ENCODE data around the gene ATG5.

Gene ATG5

DNA sequence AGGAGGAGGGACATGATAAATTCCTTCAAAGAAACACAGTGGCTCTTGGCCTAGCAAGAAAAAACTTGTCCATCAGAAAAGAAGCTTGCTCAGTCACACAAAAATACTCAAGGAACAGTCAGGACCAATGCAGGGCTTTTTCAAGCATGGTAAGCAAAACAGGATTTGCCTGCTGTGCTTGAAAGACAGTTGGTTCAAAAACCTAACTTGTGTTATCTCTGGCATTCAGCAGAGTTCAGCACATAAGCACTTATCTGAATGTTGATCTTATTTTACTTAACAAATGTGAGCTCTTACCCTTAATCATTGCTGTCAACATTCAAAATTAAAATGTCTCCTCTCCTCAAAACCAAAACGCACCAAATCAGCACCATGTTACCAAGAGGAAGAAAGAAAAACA is 38.3 kb downstream of the ATG5 start:
- H3K9me3 Mint-ChIP-seq = no peaks in the 10 kb centered on the region
- H3K27me3 Mint-ChIP-seq (ENCODE audit: low read depth) = no peaks in the 10 kb centered on the region
- peak overlapping the region in 2 of 3 experiments; percentile 22 to 43 for H3K27ac Mint-ChIP-seq
- no peak overlapping the region for H3K4me3 Mint-ChIP-seq
- H3K36me3 Mint-ChIP-seq (ENCODE audit: low read depth) = peaks cover 31% of the 10 kb centered on the region
- H3K4me1 Mint-ChIP-seq = no peaks in the 10 kb centered on the region
- TF ChIP-seq, protein P1, sequence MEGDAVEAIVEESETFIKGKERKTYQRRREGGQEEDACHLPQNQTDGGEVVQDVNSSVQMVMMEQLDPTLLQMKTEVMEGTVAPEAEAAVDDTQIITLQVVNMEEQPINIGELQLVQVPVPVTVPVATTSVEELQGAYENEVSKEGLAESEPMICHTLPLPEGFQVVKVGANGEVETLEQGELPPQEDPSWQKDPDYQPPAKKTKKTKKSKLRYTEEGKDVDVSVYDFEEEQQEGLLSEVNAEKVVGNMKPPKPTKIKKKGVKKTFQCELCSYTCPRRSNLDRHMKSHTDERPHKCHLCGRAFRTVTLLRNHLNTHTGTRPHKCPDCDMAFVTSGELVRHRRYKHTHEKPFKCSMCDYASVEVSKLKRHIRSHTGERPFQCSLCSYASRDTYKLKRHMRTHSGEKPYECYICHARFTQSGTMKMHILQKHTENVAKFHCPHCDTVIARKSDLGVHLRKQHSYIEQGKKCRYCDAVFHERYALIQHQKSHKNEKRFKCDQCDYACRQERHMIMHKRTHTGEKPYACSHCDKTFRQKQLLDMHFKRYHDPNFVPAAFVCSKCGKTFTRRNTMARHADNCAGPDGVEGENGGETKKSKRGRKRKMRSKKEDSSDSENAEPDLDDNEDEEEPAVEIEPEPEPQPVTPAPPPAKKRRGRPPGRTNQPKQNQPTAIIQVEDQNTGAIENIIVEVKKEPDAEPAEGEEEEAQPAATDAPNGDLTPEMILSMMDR (IDR thresholded peaks at IDR 0.05; ENCODE audit: unreplicated experiment in 3 of 3) = no peak

DNA sequence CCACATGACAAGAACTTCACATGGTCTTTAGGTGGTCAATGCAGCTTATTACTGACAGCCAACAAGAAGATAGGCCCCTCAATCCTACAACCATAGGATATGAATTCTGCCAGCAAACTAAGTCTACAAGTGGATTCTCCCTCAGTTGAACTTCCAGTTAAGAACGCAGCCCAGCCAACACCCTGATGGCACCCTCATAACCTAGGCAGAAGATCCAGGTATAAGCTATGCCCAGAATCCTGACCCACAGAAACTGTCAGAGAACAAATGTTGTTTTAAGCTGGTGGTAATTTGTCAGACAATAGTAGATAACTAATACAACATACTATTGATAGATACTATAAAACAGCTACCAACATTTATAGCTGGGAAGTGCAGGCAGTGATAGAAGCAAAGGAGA is 38.8 kb downstream of the ATG5 start:
- Mint-ChIP-seq H3K9me3 (no peaks in the 10 kb centered on the region), H3K4me3 (no peak overlapping the region), H3K36me3 (ENCODE audit: low read depth) (peaks cover 27% of the 10 kb centered on the region), H3K27ac (peak overlapping the region in 1 of 3 experiments; percentile 43), H3K27me3 (ENCODE audit: low read depth) (no peaks in the 10 kb centered on the region), H3K4me1 (peaks cover under 1% of the 10 kb centered on the region)
- TF ChIP-seq, protein P1 (IDR thresholded peaks at IDR 0.05; ENCODE audit: unreplicated experiment in 3 of 3) = no peak

DNA sequence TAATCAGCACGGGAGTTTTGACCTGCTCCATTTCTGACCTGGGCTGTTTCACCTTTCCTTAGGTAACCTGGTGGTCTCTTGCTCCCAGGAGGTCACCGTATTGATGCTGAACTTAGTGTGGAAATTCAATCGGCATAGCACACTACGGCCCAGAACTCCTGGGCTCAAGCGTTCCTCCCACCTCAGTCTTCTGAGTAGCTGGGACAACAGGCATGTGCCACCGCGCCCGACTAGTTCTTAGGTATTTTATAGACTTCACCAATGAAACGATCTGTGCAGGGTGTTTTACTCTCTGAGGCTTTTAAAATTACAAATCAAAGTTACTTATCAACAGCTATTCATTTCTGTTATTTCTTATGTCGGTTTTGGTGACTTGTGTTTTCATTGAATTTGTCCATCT is 42.1 kb downstream of the ATG5 start:
- Mint-ChIP-seq H3K4me3 (no peak overlapping the region), H3K36me3 (ENCODE audit: low read depth) (peaks cover 19% of the 10 kb centered on the region), H3K27me3 (ENCODE audit: low read depth) (no peaks in the 10 kb centered on the region), H3K4me1 (peaks cover 4% of the 10 kb centered on the region), H3K9me3 (no peaks in the 10 kb centered on the region), H3K27ac (no peak overlapping the region)
- TF ChIP-seq, protein P1 (IDR thresholded peaks at IDR 0.05; ENCODE audit: unreplicated experiment in 3 of 3) = no peak

DNA sequence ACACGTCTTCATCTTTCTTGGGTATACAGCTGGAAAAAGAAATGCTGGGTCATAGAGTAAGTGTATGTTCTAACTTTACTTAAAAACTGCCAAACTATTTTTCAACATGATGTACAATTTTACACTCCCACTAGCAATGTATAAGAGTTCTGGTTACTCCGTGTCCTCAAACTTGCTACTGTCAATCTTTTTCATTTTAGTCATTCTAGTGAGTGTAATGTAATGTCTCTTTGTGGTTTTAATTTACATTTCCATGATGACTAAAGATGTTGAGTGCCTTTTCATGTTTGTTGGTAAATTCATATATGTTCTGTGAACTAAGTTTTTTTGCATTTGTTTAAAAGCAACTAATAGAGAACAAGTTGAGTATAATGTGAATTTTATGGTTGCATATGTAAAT is 43.9 kb downstream of the ATG5 start:
- H3K27ac Mint-ChIP-seq = no peak overlapping the region
- H3K4me1 Mint-ChIP-seq = peaks cover 4% of the 10 kb centered on the region
- H3K4me3 Mint-ChIP-seq = no peak overlapping the region
- TF ChIP-seq, protein P1 (IDR thresholded peaks at IDR 0.05; ENCODE audit: unreplicated experiment in 3 of 3) = no peak
- H3K27me3 Mint-ChIP-seq (ENCODE audit: low read depth) = no peaks in the 10 kb centered on the region
- H3K9me3 Mint-ChIP-seq = no peaks in the 10 kb centered on the region
- peaks cover 25% of the 10 kb centered on the region for H3K36me3 Mint-ChIP-seq (ENCODE audit: low read depth)

DNA sequence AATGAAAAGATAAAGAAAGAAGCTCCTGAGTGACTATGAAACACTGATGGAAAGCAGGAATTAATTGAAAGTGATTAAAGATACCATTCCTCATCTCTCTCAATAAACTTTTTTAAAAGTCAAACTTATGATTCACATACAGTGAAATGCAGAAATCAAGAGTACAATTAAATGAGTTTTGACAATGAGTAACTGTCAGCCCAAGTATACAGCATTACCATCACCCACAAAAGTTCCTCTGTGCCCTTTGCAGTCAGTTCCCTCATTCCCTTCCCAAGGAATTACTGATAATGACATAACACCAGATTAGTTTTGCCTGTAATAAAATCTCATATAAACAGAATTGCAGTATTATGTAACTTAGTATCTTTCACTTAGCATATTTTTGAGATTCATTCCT is 44.5 kb downstream of the ATG5 start:
- TF ChIP-seq, protein P1 (IDR thresholded peaks at IDR 0.05; ENCODE audit: unreplicated experiment in 3 of 3) = no peak
- H3K4me1 Mint-ChIP-seq = peaks cover 4% of the 10 kb centered on the region
- H3K4me3 Mint-ChIP-seq = no peak overlapping the region
- peaks cover 28% of the 10 kb centered on the region for H3K36me3 Mint-ChIP-seq (ENCODE audit: low read depth)
- no peaks in the 10 kb centered on the region for H3K27me3 Mint-ChIP-seq (ENCODE audit: low read depth)
- H3K27ac Mint-ChIP-seq = no peak overlapping the region
- no peaks in the 10 kb centered on the region for H3K9me3 Mint-ChIP-seq

DNA sequence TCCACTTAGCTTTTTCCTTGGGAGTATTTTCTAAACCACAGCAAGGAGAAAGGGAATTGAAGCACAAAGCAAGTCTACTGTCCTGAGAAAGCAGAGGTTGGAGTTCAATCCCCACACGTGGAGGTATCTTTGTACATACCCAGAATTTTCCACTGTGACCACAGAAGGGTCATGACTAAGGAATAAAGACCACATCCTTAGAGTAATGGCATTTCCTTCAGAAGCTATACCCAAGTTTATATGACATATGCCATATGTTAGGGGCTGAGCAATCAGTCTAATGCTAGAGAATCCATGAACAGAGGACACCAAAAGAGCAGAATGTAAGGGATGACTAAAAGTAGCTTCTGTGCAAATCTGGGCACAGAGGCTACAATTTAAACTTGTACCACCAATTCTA is 46.4 kb downstream of the ATG5 start:
- Mint-ChIP-seq H3K27me3 (ENCODE audit: low read depth) (no peaks in the 10 kb centered on the region), H3K4me3 (no peak overlapping the region), H3K36me3 (ENCODE audit: low read depth) (peaks cover 24% of the 10 kb centered on the region), H3K27ac (no peak overlapping the region), H3K4me1 (peaks cover 4% of the 10 kb centered on the region), H3K9me3 (no peaks in the 10 kb centered on the region)
- TF ChIP-seq, protein P1 (IDR thresholded peaks at IDR 0.05; ENCODE audit: unreplicated experiment in 3 of 3) = no peak

All from nephron (organoid).